A549 (cell line): ENCODE results near the gene TMEM51.

Experiments used
- BCL3 ChIP-seq: fragments of >200 bp; sonication (Bioruptor Twin); formaldehyde crosslinking; IDR thresholded peaks from 3 replicates; pipeline ENCODE4 v1.6.1; 2016
- CHD2 ChIP-seq: fragments of 150-350 bp; IDR thresholded peaks from 2 replicates; pipeline ENCODE4 v1.6.1; 2014; ENCODE audit warnings: low read length; ENCODE audit not compliant: partially characterized antibody
- CTCF ChIP-seq: fragments of >200 bp; sonication (Bioruptor Twin); formaldehyde crosslinking; IDR thresholded peaks from 3 replicates; pipeline ENCODE4 v1.5.1; 2016
- POLR2A ChIP-seq: IDR thresholded peaks from 2 replicates; pipeline ENCODE4 v1.6.1; 2012; ENCODE audit warnings: mild to moderate bottlenecking, low read length
- POLR2AphosphoS2 ChIP-seq: conservative IDR thresholded peaks from 2 replicates; pipeline ENCODE4 v1.6.1; 2012; ENCODE audit warnings: low read length, improper control_type of control experiment, inconsistent platforms
- REST ChIP-seq: fragments of 200-600 bp; sonication (generic); IDR thresholded peaks from 2 replicates; pipeline ENCODE4 v1.6.1; 2016; ENCODE audit warnings: antibody characterized with exemption, mild to moderate bottlenecking, moderate library complexity
- RNF2 ChIP-seq: fragments of 200-600 bp; sonication (generic); IDR thresholded peaks from 2 replicates; pipeline ENCODE4 v1.6.1; 2016; ENCODE audit warnings: low read depth, mild to moderate bottlenecking, antibody characterized with exemption, moderate library complexity, borderline replicate concordance

- TF ChIP-seq BCL3: no peak
- TF ChIP-seq REST: no peak
- TF ChIP-seq POLR2A: no peak
- TF ChIP-seq CTCF: no peak
- no peak for TF ChIP-seq RNF2
- no peak for TF ChIP-seq CHD2
- no peak for TF ChIP-seq POLR2AphosphoS2
Observed at GRCh38 chr1:15150376-15150775, 3.2 kb upstream of the TMEM51 start.
